ENCODE results near the gene GMPPB. TPM values are rescaled to one million over a fixed set of nuclear protein-coding genes. Genes with fewer than 3 reads are reported as not detected.
A peak's percentile ranks its signal among the peaks of the same experiment; 100 is the strongest.

The GMPPB gene
- total and polyA plus RNA-seq, 9 of the 15 experiments (the other 6 are each of a cell fraction or from before 2014, with no cell fraction given) = 0.53 to 17.4 (median 8.1) TPM

GRCh38 chr3:49719214-49719884, 4.4 kb downstream of the GMPPB start, which contains the start of gene AMIGO3:
TSS of gene AMIGO3 (minus strand) at chr3:49719684. CDS start at chr3:49719465, 219 bp downstream.
- Histone ChIP-seq H4K20me1 (replicated peaks; ENCODE audit: control insufficient read depth, insufficient read depth, low read length) (0 out of 2 replicates have a peak, but pooled peaks cover 3% of the 10 kb centered on the region), H3K9me1 (ENCODE audit: control insufficient read depth, insufficient read depth, low read length) (no peaks in the 10 kb centered on the region), H3K4me1 (replicated peaks in 1 of 2; ENCODE audit: control insufficient read depth in 2 of 2, insufficient read depth in 2 of 2, low read length in 2 of 2) (peaks cover 0 to 33% of the 10 kb centered on the region in 2 experiments; a peak in 3 of 5 replicates), H3K9me3 (replicated peaks; ENCODE audit: control insufficient read depth, insufficient read depth, low read depth, low read length) (no peaks in the 10 kb centered on the region), H3K36me3 (ENCODE audit: control insufficient read depth, insufficient read depth, low read length) (peaks cover 61% of the 10 kb centered on the region; the same call in 2 of the 3 replicates), H3K27ac (ENCODE audit: extremely low read depth, low read depth, low read length) (no peak within 1 kb of the TSS), H3K79me2 (ENCODE audit: control insufficient read depth, insufficient read depth, low read length) (peaks cover 12% of the 10 kb centered on the region), H3K27me3 (ENCODE audit: control insufficient read depth in 2 of 2, insufficient read depth in 2 of 2, low read length in 2 of 2) (no peaks in the 10 kb centered on the region), H2AFZ (ENCODE audit: low read depth, low read length) (no peak within 1 kb of the TSS), H3K9ac (ENCODE audit: insufficient read depth in 1 of 2, low read depth in 2 of 2, low read length in 2 of 2) (no peak within 1 kb of the TSS), H3K4me3 (no peak within 1 kb of the TSS), H3K4me2 (ENCODE audit: insufficient read depth, low read length) (no peak within 1 kb of the TSS)
- BruUV-seq (replicated peaks) = no TSS peak
- in situ Hi-C loops (cut with MboI) (no loop called here), intact Hi-C loops (cut with micrococcal nuclease) (no loop called here)
- no peak for FAIRE-seq
- ATAC-seq = 0 out of 3 replicates have a peak, but pooled peaks have one; percentile 8
- CTCF ChIA-PET (ENCODE audit: low intra/inter-chr PET ratio) = interaction anchor here (1.2 kb wide), 1 partner anchor 120 kb away, joined by 4 read pairs; no protein-coding TSS in a partner anchor
- WGBS (ENCODE audit: insufficient coverage, low coverage, missing lambda C conversion rate) = 96% methylated on average over 24 of the region's 50 CpGs
- peak; percentile 31 to 67 (median 62) for DNase-seq (ENCODE audit: extremely low read depth in 1 of 4, low spot score in 3 of 4)
- POLR2A ChIA-PET = no interaction called here
- peak; percentile 71 for TF ChIP-seq POLR2G (IDR thresholded peaks at IDR 0.05; ENCODE audit: low read depth, low read length)
- TF ChIP-seq RBM22 (IDR thresholded peaks at IDR 0.05; ENCODE audit: low read depth, low read length, poor library complexity, severe bottlenecking) = peak; percentile 62
- no peak for TF ChIP-seq NFE2 (IDR thresholded peaks at IDR 0.05; ENCODE audit: low read depth)
- TF ChIP-seq ZNF174 (CRISPR knock-in tag; IDR thresholded peaks at IDR 0.05) = no peak
- TF ChIP-seq ELF2 (CRISPR knock-in tag; IDR thresholded peaks at IDR 0.05) = no peak
- TF ChIP-seq SNRNP70 (optimal IDR thresholded peaks at IDR 0.05; ENCODE audit: low read depth, low read length) = no peak
- no peak for TF ChIP-seq MAFK (IDR thresholded peaks at IDR 0.05; ENCODE audit: low read length)
- peak; percentile 22 for TF ChIP-seq NFYB (IDR thresholded peaks at IDR 0.05; ENCODE audit: extremely low read depth, insufficient read length)
- TF ChIP-seq, protein P1, sequence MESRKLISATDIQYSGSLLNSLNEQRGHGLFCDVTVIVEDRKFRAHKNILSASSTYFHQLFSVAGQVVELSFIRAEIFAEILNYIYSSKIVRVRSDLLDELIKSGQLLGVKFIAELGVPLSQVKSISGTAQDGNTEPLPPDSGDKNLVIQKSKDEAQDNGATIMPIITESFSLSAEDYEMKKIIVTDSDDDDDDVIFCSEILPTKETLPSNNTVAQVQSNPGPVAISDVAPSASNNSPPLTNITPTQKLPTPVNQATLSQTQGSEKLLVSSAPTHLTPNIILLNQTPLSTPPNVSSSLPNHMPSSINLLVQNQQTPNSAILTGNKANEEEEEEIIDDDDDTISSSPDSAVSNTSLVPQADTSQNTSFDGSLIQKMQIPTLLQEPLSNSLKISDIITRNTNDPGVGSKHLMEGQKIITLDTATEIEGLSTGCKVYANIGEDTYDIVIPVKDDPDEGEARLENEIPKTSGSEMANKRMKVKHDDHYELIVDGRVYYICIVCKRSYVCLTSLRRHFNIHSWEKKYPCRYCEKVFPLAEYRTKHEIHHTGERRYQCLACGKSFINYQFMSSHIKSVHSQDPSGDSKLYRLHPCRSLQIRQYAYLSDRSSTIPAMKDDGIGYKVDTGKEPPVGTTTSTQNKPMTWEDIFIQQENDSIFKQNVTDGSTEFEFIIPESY (CRISPR knock-in tag; IDR thresholded peaks at IDR 0.05) = peak; percentile 72
- no peak for TF ChIP-seq RBM39 (optimal IDR thresholded peaks at IDR 0.05; ENCODE audit: low read depth, low read length)
- no peak for TF ChIP-seq FOXA3 (CRISPR knock-in tag; conservative IDR thresholded peaks at IDR 0.05 in 1 of 2, IDR thresholded peaks at IDR 0.05 in 1 of 2)
- TF ChIP-seq FOSL1 (tag; conservative IDR thresholded peaks at IDR 0.05) = no peak
- no peak for TF ChIP-seq ILK (tag; IDR thresholded peaks at IDR 0.05; ENCODE audit: borderline replicate concordance, low read depth)
- peak; percentile 55 for TF ChIP-seq CCNT2 (IDR thresholded peaks at IDR 0.05; ENCODE audit: borderline replicate concordance, extremely low read depth, insufficient read length, low read depth, low read length)
- TF ChIP-seq, protein P2, sequence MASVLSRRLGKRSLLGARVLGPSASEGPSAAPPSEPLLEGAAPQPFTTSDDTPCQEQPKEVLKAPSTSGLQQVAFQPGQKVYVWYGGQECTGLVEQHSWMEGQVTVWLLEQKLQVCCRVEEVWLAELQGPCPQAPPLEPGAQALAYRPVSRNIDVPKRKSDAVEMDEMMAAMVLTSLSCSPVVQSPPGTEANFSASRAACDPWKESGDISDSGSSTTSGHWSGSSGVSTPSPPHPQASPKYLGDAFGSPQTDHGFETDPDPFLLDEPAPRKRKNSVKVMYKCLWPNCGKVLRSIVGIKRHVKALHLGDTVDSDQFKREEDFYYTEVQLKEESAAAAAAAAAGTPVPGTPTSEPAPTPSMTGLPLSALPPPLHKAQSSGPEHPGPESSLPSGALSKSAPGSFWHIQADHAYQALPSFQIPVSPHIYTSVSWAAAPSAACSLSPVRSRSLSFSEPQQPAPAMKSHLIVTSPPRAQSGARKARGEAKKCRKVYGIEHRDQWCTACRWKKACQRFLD (CRISPR knock-in tag; IDR thresholded peaks at IDR 0.05) = no peak

All from K562 (cell line).